ENCODE data around the gene NR1H4. TPM values are rescaled to one million over a fixed set of nuclear protein-coding genes. Genes with fewer than 3 reads are reported as not detected.

NR1H4 gene
- total and polyA plus RNA-seq, 11 donors: not detected

GRCh38 chr12:100485983-100486382 is 12.3 kb downstream of the NR1H4 start:
- no peak for ATAC-seq
- no peaks in the 10 kb centered on the region for H3K9me3 ChIP-seq
- no peak for DNase-seq
- intact Hi-C loops (cut with DNase I): no loop called here
- no peak overlapping the region for H3K27ac ChIP-seq
- peaks cover 0 to 11% (median 0%) of the 10 kb centered on the region in 12 donors for H3K4me1 ChIP-seq
- no peak overlapping the region for H3K4me3 ChIP-seq
- WGBS, 4 donors: 57 to 69% (median 61%) methylated on average over 5 of the region's 5 CpGs
- TF ChIP-seq CTCF (IDR thresholded peaks at IDR 0.05) (no peak), POLR2A (IDR thresholded peaks at IDR 0.05) (no peak)
- no peaks in the 10 kb centered on the region for H3K27me3 ChIP-seq
- H3K36me3 ChIP-seq: no peaks in the 10 kb centered on the region

GRCh38 chr12:100489251-100489820 is 15.7 kb downstream of the NR1H4 start:
- TF ChIP-seq POLR2A (IDR thresholded peaks at IDR 0.05) (no peak), CTCF (IDR thresholded peaks at IDR 0.05) (no peak)
- Histone ChIP-seq H3K4me1 (peaks cover 0 to 11% (median 0%) of the 10 kb centered on the region in 12 donors), H3K4me3 (no peak overlapping the region), H3K36me3 (no peaks in the 10 kb centered on the region), H3K27ac (peak overlapping the region in 1 of 12 donors; percentile 34), H3K9me3 (no peaks in the 10 kb centered on the region), H3K27me3 (no peaks in the 10 kb centered on the region)
- DNase-seq (no peak), ATAC-seq (no peak)
- WGBS, 4 donors: 51 to 70% (median 61%) methylated on average over 3 of the region's 3 CpGs
- intact Hi-C loops (cut with DNase I): no loop called here

GRCh38 chr12:100490056-100490455 is 16.4 kb downstream of the NR1H4 start:
- Histone ChIP-seq H3K27ac (peak overlapping the region in 2 of 12 donors; percentile 15 to 34), H3K4me1 (peaks cover 0 to 11% (median 0%) of the 10 kb centered on the region in 12 donors), H3K27me3 (no peaks in the 10 kb centered on the region), H3K4me3 (no peak overlapping the region), H3K36me3 (no peaks in the 10 kb centered on the region), H3K9me3 (no peaks in the 10 kb centered on the region)
- intact Hi-C loops (cut with DNase I): no loop called here
- TF ChIP-seq CTCF (IDR thresholded peaks at IDR 0.05): no peak
- no peak for TF ChIP-seq POLR2A (IDR thresholded peaks at IDR 0.05)
- WGBS, 4 donors: 38 to 57% (median 48%) methylated on average over 1 of the region's 1 CpG
- no peak for DNase-seq
- ATAC-seq: no peak

GRCh38 chr12:100491104-100491503 is 17.4 kb downstream of the NR1H4 start:
- no peak for DNase-seq
- Histone ChIP-seq H3K4me1 (peaks cover 0 to 11% (median 0%) of the 10 kb centered on the region in 12 donors), H3K27me3 (no peaks in the 10 kb centered on the region), H3K9me3 (no peaks in the 10 kb centered on the region), H3K27ac (no peak overlapping the region), H3K36me3 (no peaks in the 10 kb centered on the region), H3K4me3 (no peak overlapping the region)
- 62 to 83% (median 77%) methylated on average over 4 of the region's 4 CpGs for WGBS, 4 donors
- ATAC-seq: no peak
- intact Hi-C loops (cut with DNase I): no loop called here
- no peak for TF ChIP-seq CTCF (IDR thresholded peaks at IDR 0.05)
- no peak for TF ChIP-seq POLR2A (IDR thresholded peaks at IDR 0.05)
